Measurements from ENCODE around the gene IGSF8. TPM values are rescaled to one million over a fixed set of nuclear protein-coding genes. Genes with fewer than 3 reads are reported as not detected.

The IGSF8 gene, protein sequence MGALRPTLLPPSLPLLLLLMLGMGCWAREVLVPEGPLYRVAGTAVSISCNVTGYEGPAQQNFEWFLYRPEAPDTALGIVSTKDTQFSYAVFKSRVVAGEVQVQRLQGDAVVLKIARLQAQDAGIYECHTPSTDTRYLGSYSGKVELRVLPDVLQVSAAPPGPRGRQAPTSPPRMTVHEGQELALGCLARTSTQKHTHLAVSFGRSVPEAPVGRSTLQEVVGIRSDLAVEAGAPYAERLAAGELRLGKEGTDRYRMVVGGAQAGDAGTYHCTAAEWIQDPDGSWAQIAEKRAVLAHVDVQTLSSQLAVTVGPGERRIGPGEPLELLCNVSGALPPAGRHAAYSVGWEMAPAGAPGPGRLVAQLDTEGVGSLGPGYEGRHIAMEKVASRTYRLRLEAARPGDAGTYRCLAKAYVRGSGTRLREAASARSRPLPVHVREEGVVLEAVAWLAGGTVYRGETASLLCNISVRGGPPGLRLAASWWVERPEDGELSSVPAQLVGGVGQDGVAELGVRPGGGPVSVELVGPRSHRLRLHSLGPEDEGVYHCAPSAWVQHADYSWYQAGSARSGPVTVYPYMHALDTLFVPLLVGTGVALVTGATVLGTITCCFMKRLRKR
- polyA plus RNA-seq (2011; rRNA removed) = 7.3 and 8.3 TPM in 2 replicates
- polyA plus RNA-seq (2012; cell fraction: cytosol; rRNA removed) = 12.5 and 16.2 TPM in 2 replicates
- polyA plus RNA-seq (2012; cell fraction: nucleus; rRNA removed) = 34.3 and 45.1 TPM in 2 replicates
- 6.3 to 8.5 TPM (median 7.8 TPM) in 3 replicates for polyA plus RNA-seq (2017; fragmentation: RNase III; extraction: RNeasy Plus Mini Kit Qiagen cat#74134 plus additional on column Dnase treatment)
- 6.4 and 6.5 TPM in 2 replicates for polyA minus RNA-seq (2011; rRNA and poly(A)+ RNA removed)

DNA sequence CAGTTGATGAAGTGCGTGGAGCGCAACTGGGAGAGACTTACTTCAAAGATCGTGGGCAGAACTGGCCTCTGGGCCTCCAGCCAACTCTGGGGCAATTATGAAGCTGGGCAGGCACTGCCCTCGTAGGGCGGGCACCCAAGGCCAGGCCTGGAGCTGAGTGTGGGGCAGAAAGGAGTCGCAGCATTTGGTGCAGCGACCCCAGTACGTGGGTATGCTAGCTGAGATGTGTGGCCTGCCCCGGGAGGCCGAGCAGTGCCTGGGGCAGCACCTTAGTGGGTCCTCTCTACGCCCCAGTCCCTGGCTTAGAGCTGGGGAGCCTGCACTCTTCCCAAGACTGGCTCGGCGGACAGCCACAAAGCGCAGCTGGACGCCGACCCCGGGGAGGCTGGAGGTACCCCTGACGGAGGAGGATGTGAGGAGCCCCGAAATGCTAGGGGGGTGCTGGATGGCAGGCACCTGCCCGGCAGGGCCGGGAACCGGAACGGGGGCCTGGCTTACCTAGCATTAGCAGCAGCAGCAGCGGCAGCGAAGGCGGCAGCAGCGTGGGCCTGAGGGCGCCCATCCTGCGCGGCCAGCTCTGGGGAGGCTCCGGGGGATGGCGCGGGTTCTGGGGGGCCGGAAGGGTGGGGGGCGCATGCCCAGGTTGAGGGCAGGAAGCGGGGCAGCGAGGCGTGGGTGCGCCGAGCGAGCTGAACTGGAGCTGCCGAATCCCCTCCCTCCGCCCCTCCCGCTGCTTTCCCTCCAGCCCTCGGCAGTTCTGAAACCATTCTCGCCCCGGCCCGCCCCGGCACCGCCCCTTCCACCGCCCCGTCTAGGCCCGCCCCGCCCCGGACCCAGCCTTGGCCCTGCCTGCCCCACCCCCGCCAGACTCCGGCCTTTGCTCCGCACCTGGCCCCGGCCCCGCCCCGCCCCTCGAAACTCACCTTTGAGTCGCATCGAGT is at the start of gene IGSF8:
TSS of gene IGSF8 (minus strand) at position 709 of the 941 bp plus-strand sequence. CDS start at position 562, 147 bp downstream.
- Histone ChIP-seq H3K9me3 (no peaks in the 10 kb centered on the region), H3K4me3 (peak within 1 kb of the TSS; percentile 83), H3K27ac (peak within 1 kb of the TSS; percentile 74 to 82), H3K4me2 (peak within 1 kb of the TSS; percentile 98), H3K4me1 (peaks cover 34% of the 10 kb centered on the region)
- peak; percentile 55 to 79 for ATAC-seq
- peak; percentile 78 to 82 for DNase-seq (ENCODE audit: low read depth in 1 of 2, low spot score in 1 of 2)
- 55% methylated on average over 14 of the region's 64 CpGs for WGBS (ENCODE audit: missing lambda C conversion rate)
- TF ChIP-seq PHF8 (IDR thresholded peaks at IDR 0.05; ENCODE audit: borderline replicate concordance, low read depth) (peak; percentile 50; the same call in 1 of the 2 replicates), JUN (IDR thresholded peaks at IDR 0.05) (no peak), FOSL2 (IDR thresholded peaks at IDR 0.05) (no peak), FOSL2 (CRISPR knock-in tag; IDR thresholded peaks at IDR 0.05) (no peak), CBX8 (IDR thresholded peaks at IDR 0.05) (no peak), CEBPB (IDR thresholded peaks at IDR 0.05) (no peak), HMGXB4 (CRISPR knock-in tag; IDR thresholded peaks at IDR 0.05; ENCODE audit: borderline replicate concordance) (no peak), EP300 (IDR thresholded peaks at IDR 0.05) (no peak), ELK1 (IDR thresholded peaks at IDR 0.05; ENCODE audit: low read depth, low read length) (no peak)
- TF ChIP-seq, protein P1, sequence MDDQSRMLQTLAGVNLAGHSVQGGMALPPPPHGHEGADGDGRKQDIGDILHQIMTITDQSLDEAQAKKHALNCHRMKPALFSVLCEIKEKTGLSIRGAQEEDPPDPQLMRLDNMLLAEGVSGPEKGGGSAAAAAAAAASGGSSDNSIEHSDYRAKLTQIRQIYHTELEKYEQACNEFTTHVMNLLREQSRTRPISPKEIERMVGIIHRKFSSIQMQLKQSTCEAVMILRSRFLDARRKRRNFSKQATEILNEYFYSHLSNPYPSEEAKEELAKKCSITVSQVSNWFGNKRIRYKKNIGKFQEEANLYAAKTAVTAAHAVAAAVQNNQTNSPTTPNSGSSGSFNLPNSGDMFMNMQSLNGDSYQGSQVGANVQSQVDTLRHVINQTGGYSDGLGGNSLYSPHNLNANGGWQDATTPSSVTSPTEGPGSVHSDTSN (IDR thresholded peaks at IDR 0.05) = peak; percentile 84
- TF ChIP-seq, protein P2, sequence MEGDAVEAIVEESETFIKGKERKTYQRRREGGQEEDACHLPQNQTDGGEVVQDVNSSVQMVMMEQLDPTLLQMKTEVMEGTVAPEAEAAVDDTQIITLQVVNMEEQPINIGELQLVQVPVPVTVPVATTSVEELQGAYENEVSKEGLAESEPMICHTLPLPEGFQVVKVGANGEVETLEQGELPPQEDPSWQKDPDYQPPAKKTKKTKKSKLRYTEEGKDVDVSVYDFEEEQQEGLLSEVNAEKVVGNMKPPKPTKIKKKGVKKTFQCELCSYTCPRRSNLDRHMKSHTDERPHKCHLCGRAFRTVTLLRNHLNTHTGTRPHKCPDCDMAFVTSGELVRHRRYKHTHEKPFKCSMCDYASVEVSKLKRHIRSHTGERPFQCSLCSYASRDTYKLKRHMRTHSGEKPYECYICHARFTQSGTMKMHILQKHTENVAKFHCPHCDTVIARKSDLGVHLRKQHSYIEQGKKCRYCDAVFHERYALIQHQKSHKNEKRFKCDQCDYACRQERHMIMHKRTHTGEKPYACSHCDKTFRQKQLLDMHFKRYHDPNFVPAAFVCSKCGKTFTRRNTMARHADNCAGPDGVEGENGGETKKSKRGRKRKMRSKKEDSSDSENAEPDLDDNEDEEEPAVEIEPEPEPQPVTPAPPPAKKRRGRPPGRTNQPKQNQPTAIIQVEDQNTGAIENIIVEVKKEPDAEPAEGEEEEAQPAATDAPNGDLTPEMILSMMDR (IDR thresholded peaks at IDR 0.05) = no peak
- no peak for FAIRE-seq
- ChIA-PET POLR2A (no interaction called here), CTCF (interaction anchor here (1.0 to 6.0 kb wide), 8 partner anchors 10 to 194 kb away, joined by 3 to 80 read pairs (median 9); no protein-coding TSS in a partner anchor)

GRCh38 chr1:160148121-160148520 is 49.7 kb upstream of the IGSF8 start:
- DNase-seq (ENCODE audit: low read depth in 1 of 2, low spot score in 1 of 2) (no peak), FAIRE-seq (no peak), ATAC-seq (no peak)
- Histone ChIP-seq H3K27ac (peak overlapping the region in 1 of 2 experiments; percentile 12; a peak in 1 of 6 replicates), H3K9me3 (no peaks in the 10 kb centered on the region), H3K4me3 (no peak overlapping the region), H3K4me1 (peaks cover 11% of the 10 kb centered on the region; the same call in 2 of the 3 replicates), H3K4me2 (no peak overlapping the region)
- WGBS (ENCODE audit: missing lambda C conversion rate) = 91% methylated on average over 3 of the region's 3 CpGs
- POLR2A ChIA-PET = no interaction called here
- CTCF ChIA-PET = interaction anchor here (0.6 to 2.4 kb wide), 8 partner anchors 11 to 72 kb away, joined by 3 to 10 read pairs (median 7); no protein-coding TSS in a partner anchor
- TF ChIP-seq NFE2L2 (conservative IDR thresholded peaks at IDR 0.05; ENCODE audit: low read length) = no peak
- TF ChIP-seq USF2 (IDR thresholded peaks at IDR 0.05) = no peak
- TF ChIP-seq CBX2 (IDR thresholded peaks at IDR 0.05; ENCODE audit: borderline replicate concordance, low read depth) = no peak
- TF ChIP-seq ATOH8 (CRISPR knock-in tag; IDR thresholded peaks at IDR 0.05; ENCODE audit: low read depth) = no peak
- TF ChIP-seq HMGXB4 (CRISPR knock-in tag; IDR thresholded peaks at IDR 0.05; ENCODE audit: borderline replicate concordance) = no peak
- TF ChIP-seq FOSL2 (IDR thresholded peaks at IDR 0.05) = no peak
- TF ChIP-seq FOSL2 (CRISPR knock-in tag; IDR thresholded peaks at IDR 0.05) = no peak
- TF ChIP-seq NPAS2 (CRISPR knock-in tag; IDR thresholded peaks at IDR 0.05; ENCODE audit: borderline replicate concordance) = no peak
- no peak for TF ChIP-seq BHLHE40 (IDR thresholded peaks at IDR 0.05; ENCODE audit: low read depth, low read length)
- no peak for TF ChIP-seq FOSB (CRISPR knock-in tag; IDR thresholded peaks at IDR 0.05)
- TF ChIP-seq ZC3H11A (IDR thresholded peaks at IDR 0.05) = no peak
- TF ChIP-seq RFX5 (IDR thresholded peaks at IDR 0.05) = no peak
- TF ChIP-seq JUNB (IDR thresholded peaks at IDR 0.05) = no peak

All from A549 (cell line).